ENCODE measurements around the gene HSD17B8.

- TF ChIP-seq CTCF (IDR thresholded peaks at IDR 0.05; ENCODE audit: low read depth, low read length, poor library complexity, severe bottlenecking), result no peak
- TF ChIP-seq EZH2phosphoT487 (IDR thresholded peaks at IDR 0.05; ENCODE audit: borderline replicate concordance, low read length), result no peak
Measured at GRCh38 chr6:33207552-33208090, 3.2 kb downstream of the HSD17B8 start.

All from DOHH2 (cell line).